ENCODE data around the gene FGF11.
"Not testable (repeated sequence)": the region's sequence is repeated elsewhere in the genome, so short reads cannot be mapped to it uniquely, and the experiment has no call there.

Gene FGF11

GRCh38 chr17:7464081-7464480 is 24.8 kb downstream of the FGF11 start:
- no peak for DNase-seq

- DNase-seq = no peak
These were observed 26.4 kb downstream of the FGF11 start for GRCh38 chr17:7465597-7466275.

- DNase-seq = no peak
These were observed 27.0 kb downstream of the FGF11 start for GRCh38 chr17:7466318-7466638.

GRCh38 chr17:7466639-7467341 is 27.5 kb downstream of the FGF11 start:
- DNase-seq = no peak

- DNase-seq = no peak
These were observed 28.2 kb downstream of the FGF11 start for GRCh38 chr17:7467498-7467897.

- DNase-seq = no peak
These were observed 29.0 kb downstream of the FGF11 start for GRCh38 chr17:7468290-7468689.

- no peak for DNase-seq
These were observed 29.6 kb downstream of the FGF11 start for GRCh38 chr17:7468804-7469389.

GRCh38 chr17:7469843-7470242 is 30.5 kb downstream of the FGF11 start:
- DNase-seq = not testable (repeated sequence)

GRCh38 chr17:7470457-7470973 is 31.2 kb downstream of the FGF11 start:
- DNase-seq = not testable (repeated sequence)

- no peak for DNase-seq
These were observed 32.4 kb downstream of the FGF11 start for GRCh38 chr17:7471729-7472128.

GRCh38 chr17:7474767-7475166 is 35.5 kb downstream of the FGF11 start:
- DNase-seq = not testable (repeated sequence)

GRCh38 chr17:7475764-7476422 is 36.6 kb downstream of the FGF11 start:
- no peak for DNase-seq

GRCh38 chr17:7476494-7476893 is 37.2 kb downstream of the FGF11 start:
- no peak for DNase-seq

GRCh38 chr17:7476951-7477350 is 37.6 kb downstream of the FGF11 start:
- no peak for DNase-seq

- no peak for DNase-seq
These were observed 38.3 kb downstream of the FGF11 start for GRCh38 chr17:7477392-7478275.

GRCh38 chr17:7478276-7479212 is 39.2 kb downstream of the FGF11 start:
- no peak for DNase-seq

- DNase-seq = no peak
These were observed 40.1 kb downstream of the FGF11 start, which contains the start of gene ZBTB4 for GRCh38 chr17:7479213-7480088. Gene ZBTB4, minus strand, starts transcription at chr17:7479631. Its CDS starts 12,830 bp downstream, at chr17:7466801.

GRCh38 chr17:7480089-7480384 is 40.7 kb downstream of the FGF11 start:
- no peak for DNase-seq

- DNase-seq = not testable (repeated sequence)
These were observed 42.0 kb downstream of the FGF11 start, which contains the start of gene SLC35G6 for GRCh38 chr17:7481275-7481674. Gene SLC35G6, plus strand, starts transcription at chr17:7481446. Its CDS starts 71 bp downstream, at chr17:7481517.

All from KG1 (cell line).